ENCODE results near the gene ODF2L.

ODF2L gene

GRCh38 chr1:86410879-86411278 is 14.8 kb upstream of the ODF2L start:
- Histone ChIP-seq H3K27me3 (ENCODE audit: insufficient read depth, poor library complexity, severe bottlenecking) (no peaks in the 10 kb centered on the region), H3K27ac (replicated peaks) (no peak overlapping the region), H3K4me3 (replicated peaks; ENCODE audit: insufficient read depth, low read length) (no peak overlapping the region)
- TF ChIP-seq SPI1 (IDR thresholded peaks at IDR 0.05; ENCODE audit: borderline replicate concordance, low read depth): no peak
- TF ChIP-seq POLR2AphosphoS5 (IDR thresholded peaks at IDR 0.05; ENCODE audit: low read depth): no peak
- TF ChIP-seq CTCF (IDR thresholded peaks at IDR 0.05; ENCODE audit: insufficient read depth, low read length): no peak
- TF ChIP-seq GABPA (IDR thresholded peaks at IDR 0.05; ENCODE audit: low read depth): no peak
- no peak for TF ChIP-seq REST (IDR thresholded peaks at IDR 0.05; ENCODE audit: insufficient replicate concordance, low read depth)
- no peak for DNase-seq (ENCODE audit: low read depth in 1 of 2, low spot score in 1 of 2)

GRCh38 chr1:86409416-86410021 is 13.4 kb upstream of the ODF2L start:
- Histone ChIP-seq H3K4me3 (replicated peaks; ENCODE audit: insufficient read depth, low read length) (no peak overlapping the region), H3K27ac (replicated peaks) (no peak overlapping the region)

More at GRCh38 chr1:86409416-86410021, 13.4 kb upstream of the ODF2L start:
- no peak for DNase-seq (ENCODE audit: low read depth in 1 of 2, low spot score in 1 of 2)
- H3K27me3 ChIP-seq (ENCODE audit: insufficient read depth, poor library complexity, severe bottlenecking): peaks cover 2% of the 10 kb centered on the region
- TF ChIP-seq SPI1 (IDR thresholded peaks at IDR 0.05; ENCODE audit: borderline replicate concordance, low read depth) (no peak), CTCF (IDR thresholded peaks at IDR 0.05; ENCODE audit: insufficient read depth, low read length) (no peak), POLR2AphosphoS5 (IDR thresholded peaks at IDR 0.05; ENCODE audit: low read depth) (no peak), REST (IDR thresholded peaks at IDR 0.05; ENCODE audit: insufficient replicate concordance, low read depth) (no peak), GABPA (IDR thresholded peaks at IDR 0.05; ENCODE audit: low read depth) (no peak)

All from HL-60 (cell line).